GM18505 (cell line): ENCODE results near the gene EML1.

ENCODE experiments used
- ATAC-seq: cut with Tn5 transposase; IDR thresholded peaks from one replicate; pipeline ENCODE4 v1.9.1; 2021; ENCODE audit not compliant: unreplicated experiment
- POLR2A ChIP-seq: IDR thresholded peaks from 4 replicates; pipeline ENCODE4 v1.6.1; 2011; ENCODE audit warnings: borderline replicate concordance; ENCODE audit not compliant: insufficient read depth, insufficient read length; ENCODE audit errors: extremely low read depth

The EML1 gene

DNA sequence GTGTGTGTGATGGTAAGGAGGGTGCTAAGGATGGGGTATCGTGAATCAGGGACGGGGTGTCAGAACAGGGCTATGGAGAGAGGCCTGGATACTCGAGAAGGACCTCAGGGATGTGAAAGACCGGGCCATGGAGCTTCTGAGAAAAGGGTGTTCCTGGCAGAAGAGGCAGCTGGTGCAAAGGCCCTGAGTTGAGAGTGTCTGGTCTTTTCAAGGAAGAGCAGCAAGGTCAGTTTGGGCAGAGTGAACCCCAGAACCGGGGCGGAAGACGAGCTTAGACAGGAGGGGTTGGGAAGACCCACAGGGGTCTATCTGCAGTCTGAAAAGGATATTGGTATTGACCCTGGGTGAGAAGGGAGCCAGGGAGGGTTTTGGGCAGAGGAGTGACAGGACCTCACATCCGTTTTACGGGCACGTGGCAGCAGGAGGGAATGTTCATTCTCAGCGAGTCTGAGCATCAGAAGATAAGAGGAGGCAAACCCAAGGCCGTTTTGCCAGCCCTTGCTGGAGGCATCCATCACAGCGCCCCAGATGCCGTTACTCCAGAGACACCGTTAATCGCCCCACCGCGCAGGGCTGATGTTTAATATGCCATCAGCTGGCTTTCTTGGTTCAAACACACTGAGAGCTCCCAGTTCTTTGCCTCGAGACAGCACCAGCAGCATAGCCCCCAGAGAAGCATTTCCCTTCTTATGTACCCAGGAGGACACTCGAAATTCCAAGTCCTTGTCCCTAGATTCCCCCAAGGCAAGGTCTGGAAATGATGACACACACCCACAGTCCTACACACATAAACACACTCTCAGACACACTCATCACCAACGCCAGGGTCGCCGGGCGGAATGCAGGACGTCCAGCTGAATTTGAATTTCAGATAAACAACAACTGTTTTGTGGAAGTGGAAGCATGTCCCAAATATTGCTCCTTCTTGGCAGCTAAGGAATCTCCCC lies 41.4 kb upstream of the EML1 start:
- ATAC-seq, result no peak
- TF ChIP-seq POLR2A, result no peak

DNA sequence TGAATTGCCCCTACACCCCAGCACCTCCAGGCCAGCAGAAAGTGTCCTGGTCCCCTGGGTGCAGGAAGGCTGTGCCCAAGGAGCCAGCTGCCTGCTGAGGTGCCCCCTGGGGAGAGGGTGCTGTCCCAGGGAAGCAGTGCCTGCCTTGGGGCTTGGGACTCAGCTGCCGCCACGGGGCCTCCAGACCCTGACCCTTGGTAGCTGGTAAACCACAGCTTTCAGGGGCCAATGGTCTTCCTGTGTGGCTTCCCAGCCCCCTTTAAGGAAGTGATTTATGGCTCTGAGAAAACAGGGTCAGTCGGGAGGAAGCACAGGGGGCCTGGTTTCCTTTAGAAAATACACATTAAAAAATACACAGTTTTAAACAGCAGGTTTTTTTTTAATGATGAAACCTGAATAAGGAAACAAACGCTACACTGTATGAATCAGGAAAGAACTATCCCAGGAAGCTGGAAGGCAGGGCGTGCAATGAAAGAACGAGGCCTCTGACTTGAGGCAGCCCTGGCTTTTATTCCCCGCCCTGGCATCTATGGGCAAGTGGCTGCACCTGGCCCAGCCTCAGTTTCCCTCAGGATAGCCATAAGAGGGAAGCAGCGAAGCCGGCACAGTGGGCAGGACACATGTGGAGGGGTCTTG lies 40.6 kb upstream of the EML1 start:
- no peak for ATAC-seq
- TF ChIP-seq POLR2A, result no peak

DNA sequence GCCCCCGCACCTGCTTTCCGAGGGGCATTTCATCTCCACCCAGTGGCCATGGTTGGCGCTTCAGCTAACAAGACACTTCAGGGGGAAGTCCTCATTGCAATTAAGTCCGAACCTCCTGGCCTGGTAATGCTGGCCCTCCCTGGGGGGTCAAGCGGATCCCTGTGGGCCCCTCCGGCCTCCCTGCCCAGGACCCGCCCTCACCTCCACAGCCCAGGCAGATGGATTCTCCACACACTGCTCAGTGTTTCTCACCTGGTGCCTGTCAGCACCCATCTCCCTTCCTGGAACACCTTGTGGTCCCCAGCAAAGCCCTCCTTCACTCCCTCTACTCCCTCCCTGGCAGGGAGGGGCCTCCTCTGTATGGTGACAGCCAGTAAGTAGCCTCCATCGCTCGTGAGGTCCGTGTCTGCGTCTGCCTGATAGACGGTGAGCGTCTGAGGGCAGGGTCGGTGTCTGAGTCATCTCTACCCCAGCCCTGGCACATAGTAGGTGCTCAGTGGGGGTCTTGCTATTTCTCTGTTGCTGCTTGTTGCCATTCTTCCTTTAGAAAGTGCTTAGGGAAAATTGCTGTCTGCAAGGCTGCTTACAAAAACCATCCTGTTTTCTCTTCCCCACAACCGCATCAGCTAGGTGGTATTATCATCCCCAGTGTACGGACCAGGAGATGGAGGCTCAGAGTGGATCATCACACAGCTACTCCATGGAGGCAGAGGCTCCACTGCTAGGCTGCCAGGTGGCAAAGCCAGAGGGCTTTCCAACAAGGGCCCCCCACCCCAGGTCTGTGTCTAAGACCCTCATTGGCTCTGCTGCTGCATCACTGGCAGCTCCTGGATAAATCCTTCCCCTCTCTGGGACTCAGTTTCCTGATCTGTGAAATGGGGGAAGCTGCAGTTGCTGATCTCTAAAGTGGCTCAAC lies 39.7 kb upstream of the EML1 start:
- no peak for TF ChIP-seq POLR2A
- no peak for ATAC-seq

DNA sequence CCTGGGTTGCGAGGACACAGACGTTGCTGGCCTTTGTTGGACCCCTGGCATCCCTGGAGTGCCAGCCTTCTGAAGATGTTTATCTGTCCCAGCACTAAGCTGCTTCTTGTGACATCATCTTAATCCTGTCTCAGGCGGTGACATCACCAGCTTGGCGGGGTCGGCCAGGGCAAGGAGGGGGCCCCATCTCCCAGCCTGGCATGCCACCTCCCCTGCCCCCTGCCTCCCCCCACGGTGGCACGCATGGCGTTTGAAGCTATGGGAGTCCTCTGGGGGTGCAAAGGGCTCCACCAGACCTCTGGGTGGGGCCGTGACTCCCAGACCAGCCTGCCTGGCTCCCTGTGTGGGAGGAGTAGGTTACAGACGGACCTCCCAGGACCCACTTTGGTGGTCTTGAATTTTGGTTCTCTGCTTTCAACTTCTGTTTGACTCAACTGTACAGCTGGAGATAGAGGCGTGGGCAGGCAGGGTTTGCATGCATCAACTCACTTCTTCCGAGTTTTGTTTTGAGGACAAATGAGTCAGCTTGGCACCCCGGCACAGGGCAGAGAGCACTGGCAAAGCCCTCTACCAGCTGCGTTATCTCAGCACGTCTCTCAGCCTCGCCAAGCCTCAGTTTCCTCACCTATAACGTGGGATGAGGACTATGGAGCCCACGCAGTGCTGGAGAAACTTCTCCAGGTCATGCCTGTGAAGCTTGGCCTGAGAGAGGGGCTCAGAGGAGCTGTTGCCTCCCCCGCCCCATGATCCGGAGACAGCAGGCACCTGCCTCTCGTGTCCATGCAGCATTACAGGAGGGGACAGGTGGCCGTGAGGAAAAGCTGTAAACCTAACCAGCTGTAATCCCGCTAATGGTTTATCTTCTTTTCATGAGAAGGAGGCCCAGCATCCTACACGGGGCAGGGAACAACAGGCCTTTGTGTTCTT lies 38.8 kb upstream of the EML1 start:
- TF ChIP-seq POLR2A, result no peak
- no peak for ATAC-seq

DNA sequence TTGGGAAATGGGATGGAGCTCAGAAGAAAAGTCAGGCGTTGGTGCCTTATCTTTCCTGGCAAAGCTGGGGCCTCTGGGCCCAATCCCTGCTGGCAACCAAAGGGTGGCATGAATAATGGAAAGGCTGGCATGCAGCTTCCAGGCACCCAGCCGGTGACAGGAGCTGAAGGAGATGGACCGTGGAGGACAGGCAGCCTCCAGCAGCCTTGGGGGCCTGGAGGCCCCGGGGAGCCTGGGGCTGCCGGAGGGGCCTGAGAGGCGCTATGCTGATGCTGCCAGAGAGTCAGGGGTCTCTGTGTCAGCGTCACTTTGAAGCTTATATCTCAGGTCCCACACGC lies 38.2 kb upstream of the EML1 start:
- no peak for ATAC-seq
- no peak for TF ChIP-seq POLR2A

DNA sequence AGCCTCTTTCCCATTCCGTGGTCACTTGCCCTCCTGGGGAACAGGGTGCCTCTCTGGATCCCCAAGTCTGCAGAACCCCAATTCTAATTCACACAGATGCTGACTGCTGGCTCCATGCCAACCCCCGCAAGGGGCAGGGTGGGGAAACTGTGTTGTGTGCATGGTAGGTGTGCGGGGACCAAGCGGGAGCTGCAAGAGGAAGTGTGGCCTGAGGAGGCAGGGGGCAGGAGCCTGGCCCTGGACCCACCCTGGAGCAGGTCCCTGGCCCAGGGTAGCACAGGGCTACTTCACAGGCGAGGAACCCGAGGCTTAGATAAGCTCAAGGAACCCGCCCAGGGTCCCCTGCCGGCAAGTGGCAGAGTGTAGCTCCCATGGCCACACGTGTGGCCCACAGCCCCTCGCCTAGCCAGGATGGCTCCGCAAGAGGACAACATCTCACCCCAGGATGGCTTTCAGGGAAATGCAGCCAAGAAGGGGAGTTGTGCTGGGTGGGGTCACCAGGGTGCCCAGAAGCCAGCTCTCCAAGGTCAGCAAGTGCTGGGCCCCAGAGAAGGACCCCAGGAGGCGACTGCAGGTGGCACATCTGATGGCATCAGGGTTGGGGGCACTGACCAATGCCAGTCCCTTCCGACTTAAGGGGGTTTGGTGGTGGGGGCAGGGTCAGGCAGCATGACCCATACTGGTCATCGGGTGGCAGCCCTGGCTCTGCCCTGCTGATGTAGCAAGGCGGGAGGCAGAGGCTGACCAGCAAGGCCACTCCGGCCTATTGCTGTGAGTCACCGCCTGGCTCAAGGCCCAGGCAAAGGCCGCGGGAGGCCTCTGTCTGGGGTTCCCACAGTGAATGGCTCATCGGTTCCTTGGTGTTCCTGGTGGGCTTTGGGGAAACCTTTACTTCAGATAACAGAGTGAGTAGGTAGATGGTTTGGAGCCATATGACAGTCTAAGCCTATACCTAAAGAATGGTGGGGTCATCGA lies 37.3 kb upstream of the EML1 start:
- no peak for TF ChIP-seq POLR2A
- ATAC-seq, result no peak

DNA sequence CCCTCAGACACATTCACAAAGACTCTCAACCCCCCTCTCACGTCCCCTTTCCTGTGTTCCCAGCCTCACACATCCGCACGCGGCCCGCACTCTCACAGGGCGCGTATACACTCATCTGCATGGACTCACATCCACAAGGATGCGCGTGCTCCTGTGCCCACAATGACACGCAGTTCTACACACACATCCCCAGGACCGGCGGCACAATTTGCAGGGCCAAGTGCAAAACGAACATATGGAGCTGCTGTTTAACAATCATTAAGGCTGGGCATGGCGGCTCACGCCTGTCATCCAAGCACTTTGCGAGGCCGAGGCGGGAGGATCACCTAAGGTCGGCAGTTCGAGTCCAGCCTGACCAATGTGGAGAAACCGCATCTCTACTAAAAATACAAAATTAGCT lies 36.4 kb upstream of the EML1 start:
- ATAC-seq, result no peak
- no peak for TF ChIP-seq POLR2A

DNA sequence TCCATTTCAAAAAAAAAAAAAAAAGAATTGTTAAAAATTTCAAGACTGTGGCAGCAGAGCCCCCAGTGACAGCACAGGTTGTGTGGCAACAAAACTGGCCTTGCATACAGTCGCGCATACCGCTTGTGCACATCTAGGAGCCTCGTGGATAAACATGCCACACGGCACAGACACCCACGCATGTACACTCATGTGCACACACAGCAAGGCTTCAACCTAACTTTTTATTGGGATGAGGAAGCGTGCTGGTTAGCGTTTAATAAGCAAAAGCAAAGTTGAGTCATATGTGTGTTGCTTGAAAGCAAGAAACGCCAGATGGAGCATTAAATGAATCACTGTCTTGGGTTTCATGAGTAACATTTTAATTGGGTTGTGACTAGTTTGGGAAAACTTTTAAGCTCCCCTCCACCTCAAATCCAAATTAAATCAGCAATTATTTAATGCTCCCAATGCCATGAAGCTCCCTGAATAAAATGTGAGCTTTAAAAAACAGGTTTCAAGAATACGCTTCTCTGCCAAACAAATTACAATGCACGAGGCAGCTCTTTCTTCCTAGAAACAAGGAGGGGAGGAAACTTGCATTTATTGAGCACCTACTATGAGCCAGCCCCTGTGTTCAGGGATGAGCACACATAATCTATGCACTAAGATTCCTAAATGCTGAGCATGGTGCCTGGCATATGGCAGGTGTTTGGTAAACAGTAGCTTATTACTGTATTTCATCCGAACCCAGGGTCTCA lies 35.7 kb upstream of the EML1 start:
- ATAC-seq, result no peak
- no peak for TF ChIP-seq POLR2A

DNA sequence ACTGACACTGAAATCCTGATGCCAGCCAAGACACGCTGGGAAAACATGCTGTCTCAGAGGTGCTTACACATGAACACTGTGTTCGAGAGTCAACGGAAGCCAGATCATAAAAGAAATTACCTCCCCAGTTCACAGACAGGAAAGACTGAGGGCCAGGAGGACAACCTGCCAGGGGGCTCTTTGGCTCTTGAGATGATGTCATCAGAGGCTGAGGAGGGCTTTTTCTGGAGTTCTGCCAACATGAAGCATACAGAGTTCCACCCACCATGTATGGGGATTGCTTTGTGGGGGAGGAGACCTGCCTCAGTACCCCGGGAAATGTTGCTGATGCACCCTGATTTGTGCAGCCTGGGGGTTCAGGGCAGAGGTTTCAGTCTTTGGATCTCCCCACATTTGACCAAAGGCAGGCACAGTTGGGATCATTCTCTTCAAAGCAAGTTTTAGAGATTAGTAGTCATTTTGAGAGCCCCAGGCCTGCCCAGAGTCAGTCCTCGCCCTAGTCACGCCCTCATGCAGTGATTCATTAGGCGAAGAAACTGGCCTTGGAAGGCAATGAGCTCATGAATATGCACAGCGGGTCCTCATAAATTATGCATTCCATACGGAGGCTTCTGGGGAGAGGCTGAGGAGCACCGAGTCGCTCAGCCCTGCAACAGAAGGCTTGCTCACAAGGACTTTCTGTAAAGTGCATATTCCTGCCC lies 34.9 kb upstream of the EML1 start:
- TF ChIP-seq POLR2A, result no peak
- ATAC-seq, result no peak

DNA sequence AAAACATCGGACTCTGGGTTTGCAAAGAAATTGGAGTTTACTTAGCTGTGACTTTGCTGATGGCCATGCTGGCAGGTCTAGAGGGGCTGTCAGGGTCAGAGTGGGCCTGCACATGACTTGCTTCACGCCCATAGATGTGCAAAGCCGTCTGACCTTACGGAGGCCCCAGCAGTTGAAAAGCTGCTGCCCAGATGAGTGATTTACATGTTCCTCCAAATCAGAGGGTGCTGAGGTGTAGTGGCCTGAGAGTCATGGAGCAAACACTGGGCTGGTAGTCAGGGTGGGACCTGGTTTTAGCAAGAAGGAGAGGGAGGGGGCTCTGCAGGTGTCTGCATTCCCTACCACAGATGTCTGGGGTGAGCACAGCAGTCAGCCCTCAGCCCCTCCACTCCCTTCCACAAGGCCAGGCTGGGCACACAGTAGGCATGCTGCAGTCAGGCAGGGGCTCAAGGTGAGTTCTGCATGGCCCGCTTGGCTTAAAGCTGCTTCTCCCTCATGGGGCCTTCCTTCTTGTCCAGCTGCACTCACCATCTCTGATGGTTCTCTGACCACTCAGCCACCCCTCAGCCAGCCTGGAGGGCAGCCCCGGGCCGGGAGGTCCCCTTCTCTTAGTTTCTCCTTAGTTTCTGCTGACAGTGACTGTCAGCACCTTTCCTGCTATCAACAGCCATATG lies 34.2 kb upstream of the EML1 start:
- no peak for TF ChIP-seq POLR2A
- ATAC-seq, result no peak

DNA sequence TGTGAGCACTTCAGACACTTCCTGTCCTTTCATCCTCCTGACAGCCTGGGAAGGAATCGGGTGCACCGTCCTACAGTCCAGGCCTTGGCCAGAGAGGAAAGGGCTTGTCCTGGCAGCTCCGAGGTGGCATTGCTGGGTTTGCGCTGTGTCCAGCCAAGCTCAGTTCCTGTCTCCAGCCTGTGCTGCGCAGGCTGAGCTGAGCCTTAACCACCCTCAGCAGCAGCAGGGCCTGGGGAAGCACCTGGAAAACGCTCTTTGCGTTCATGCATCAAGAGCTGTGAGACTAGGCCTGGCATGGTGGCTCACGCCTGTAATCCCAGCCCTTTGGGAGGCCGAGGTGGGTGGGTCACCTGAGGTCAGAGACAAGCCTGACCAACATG lies 33.7 kb upstream of the EML1 start:
- no peak for ATAC-seq
- no peak for TF ChIP-seq POLR2A
